Stimulated activated CD4-positive, alpha-beta T cell treated with anti-CD3 and anti-CD28 coated beads, TNF-alpha, amount 100 ng/mL, for 4 hours (primary cell): ENCODE results near the gene CSGALNACT2.
"Not testable (repeated sequence)": the region's sequence is repeated elsewhere in the genome, so short reads cannot be mapped to it uniquely, and the experiment has no call there.

Source experiments
- DNase-seq, 3 experiments: peaks; one replicate each; pipeline ENCODE4 v3.0.0-alpha.2; 2020; ENCODE audit warnings: low read depth in 3 of 3

The CSGALNACT2 gene

GRCh38 chr10:43216931-43217562 lies 78.8 kb downstream of the CSGALNACT2 start:
- DNase-seq: no peak

- no peak for DNase-seq
These were observed 79.4 kb downstream of the CSGALNACT2 start for GRCh38 chr10:43217563-43218205.

GRCh38 chr10:43218206-43218950 lies 80.1 kb downstream of the CSGALNACT2 start:
- DNase-seq: no peak

GRCh38 chr10:43218951-43219837 lies 80.9 kb downstream of the CSGALNACT2 start:
- no peak for DNase-seq

GRCh38 chr10:43219848-43220247 lies 81.6 kb downstream of the CSGALNACT2 start:
- no peak for DNase-seq

GRCh38 chr10:43220251-43220650 lies 82.0 kb downstream of the CSGALNACT2 start:
- not testable (repeated sequence) for DNase-seq

GRCh38 chr10:43220657-43221418 lies 82.6 kb downstream of the CSGALNACT2 start:
- DNase-seq: no peak

GRCh38 chr10:43221419-43222209 lies 83.4 kb downstream of the CSGALNACT2 start:
- DNase-seq: no peak

- DNase-seq: no peak
These were observed 84.0 kb downstream of the CSGALNACT2 start for GRCh38 chr10:43222210-43222720.

- DNase-seq: no peak
These were observed 84.8 kb downstream of the CSGALNACT2 start for GRCh38 chr10:43223056-43223455.

GRCh38 chr10:43224321-43224720 lies 86.1 kb downstream of the CSGALNACT2 start:
- no peak for DNase-seq

- DNase-seq: no peak
These were observed 87.0 kb downstream of the CSGALNACT2 start for GRCh38 chr10:43225004-43225786.

- peak in 2 of 3 experiments; percentile 35 to 38 for DNase-seq
These were observed 87.5 kb downstream of the CSGALNACT2 start for GRCh38 chr10:43225787-43226153.

- DNase-seq: no peak
These were observed 88.2 kb downstream of the CSGALNACT2 start for GRCh38 chr10:43226441-43226840.

GRCh38 chr10:43226851-43227845 lies 88.9 kb downstream of the CSGALNACT2 start:
- DNase-seq: no peak

- DNase-seq: no peak
These were observed 89.9 kb downstream of the CSGALNACT2 start for GRCh38 chr10:43227911-43228782.

GRCh38 chr10:43228783-43229207 lies 90.5 kb downstream of the CSGALNACT2 start:
- no peak for DNase-seq
